Ovary (tissue), 9 donors: ENCODE data around the gene MARS1. TPM values are rescaled to one million over a fixed set of nuclear protein-coding genes. Genes with fewer than 3 reads are reported as not detected.
"Not testable (repeated sequence)": the region's sequence is repeated elsewhere in the genome, so short reads cannot be mapped to it uniquely, and the experiment has no call there.

Experiments
- DNase-seq, 5 donors: peaks; one replicate each; pipeline ENCODE4 v3.0.0-alpha.2; 2019 to 2020
- H3K27ac ChIP-seq, 2 donors: fragments of 200-600 bp; one replicate each; pipeline versions ENCODE4 v1.5.1 to v1.8.0; 2019 to 2022
- H3K27me3 ChIP-seq: fragments of 200-600 bp; one replicate; pipeline ENCODE4 v1.8.0; 2022
- H3K36me3 ChIP-seq: fragments of 200-600 bp; sonication (generic); one replicate; pipeline ENCODE4 v1.5.1; 2019
- H3K4me1 ChIP-seq: one replicate; pipeline ENCODE4 v1.8.1; 2013; ENCODE audit warnings: mild to moderate bottlenecking, moderate library complexity; ENCODE audit not compliant: insufficient read depth
- H3K4me3 ChIP-seq: fragments of 200-600 bp; sonication (generic); one replicate; pipeline ENCODE4 v1.5.1; 2017
- H3K9me3 ChIP-seq, 2 donors: fragments of 200-600 bp in 1 of 2; sonication (generic) in 1 of 2; one replicate each; pipeline versions ENCODE4 v1.5.1 to v1.8.1; 2013 to 2019; ENCODE audit warnings: mild to moderate bottlenecking in 1 of 2, moderate library complexity in 1 of 2
- CTCF ChIP-seq, 3 donors: fragments of 450-650 bp in 2 of 3; fragments of 200-600 bp in 1 of 3; IDR thresholded peaks; one replicate each; pipeline versions ENCODE4 v1.5.1 to v1.8.0; 2016 to 2022; ENCODE audit warnings: antibody characterized with exemption in 3 of 3, mild to moderate bottlenecking in 1 of 3
- EP300 ChIP-seq: sonication (generic); formaldehyde crosslinking; IDR thresholded peaks from one replicate; pipeline ENCODE4 v1.6.1; 2017; ENCODE audit warnings: antibody characterized with exemption
- POLR2A ChIP-seq: fragments of 450-650 bp; IDR thresholded peaks from one replicate; pipeline ENCODE4 v1.6.1; 2017; ENCODE audit warnings: antibody characterized with exemption, mild to moderate bottlenecking, moderate library complexity
- WGBS, 3 donors: extraction: QIAGEN DNeasy Blood & Tissue Kit in 1 of 3; methylation state at CpG; one replicate each; pipeline versions ENCODE4 v1.1.5 to v1.1.7; 2013 to 2017; 5-methylcytosine and 5-hydroxymethylcytosine counted together
- intact Hi-C, 4 donors: fragments of 100-400 bp; cut with DNase I; formaldehyde crosslinking; loops; one replicate each; pipeline versions ENCODE4 v1.11.0 to v1.15.1; 2022 to 2023
- polyA plus RNA-seq, 2 donors: library from polyadenylated mRNA; stranded (reverse); fragments of 200-250 nt in 1 of 2; fragments of 350-450 nt in 1 of 2; fragmentation: Illumina TruSeq in 1 of 2; extraction: RNeasy Lipid Tissue Mini Kit (QIAGEN cat#74804) in 1 of 2; gene quantifications; one replicate each; pipeline ENCODE4 v1.2.3, GENCODE V29; 2013 to 2014
- total RNA-seq, 7 donors: library from RNA; depleted of rRNA in 2 of 7; stranded (reverse); fragments of >200 nt in 2 of 7; fragmentation: NEBNext Ultra II Directional in 3 of 7; extraction: Animal tissue kit (Norgen Biotek cat#: 25700) in 3 of 7; gene quantifications; one replicate each; pipeline versions ENCODE4 v1.1.0 to v1.2.4, GENCODE V29; 2016 to 2023
- donor health status: DM: no; HTN: no; CAD: no; lungs with moderate emphysema.
- donor health status: DM: no; HTN: no; CAD: no.
- donor health status: Bipolar disorder and iron deficiency.
- donor health status: DM: yes; HTN: yes; CAD: no.
- donor health status: DM: no; HTN: no; CAD: no.
- donor health status: DM: yes; HTN: yes; CAD: no.

Gene MARS1
- total and polyA plus RNA-seq, 9 donors: 21.1 to 479 (median 66.4) TPM

- intact Hi-C loops: no loop called here
- no peak for TF ChIP-seq POLR2A
- TF ChIP-seq EP300: no peak
- no peak for TF ChIP-seq CTCF (IDR thresholded peaks at IDR 0.05)
- Histone ChIP-seq H3K27ac (no peak overlapping the region), H3K36me3 (no peaks in the 10 kb centered on the region), H3K9me3 (no peaks in the 10 kb centered on the region), H3K27me3 (no peaks in the 10 kb centered on the region), H3K4me1 (no peaks in the 10 kb centered on the region), H3K4me3 (no peak overlapping the region)
- 39 to 93% (median 46%) methylated on average over 1 of the region's 1 CpG for WGBS, 3 donors
- DNase-seq: no peak
These were observed 45.9 kb upstream of the MARS1 start for GRCh38 chr12:57441846-57442427.

- WGBS, 3 donors: 75 to 81% (median 77%) methylated on average over 6 of the region's 6 CpGs
- intact Hi-C loops, H3K9me3 ChIP-seq, H3K4me3 ChIP-seq, H3K27ac ChIP-seq, DNase-seq, H3K27me3 ChIP-seq, H3K4me1 ChIP-seq, H3K36me3 ChIP-seq: not testable (repeated sequence)
These were observed 43.5 kb upstream of the MARS1 start for GRCh38 chr12:57444337-57444736.

- Histone ChIP-seq H3K27ac (no peak overlapping the region), H3K27me3 (no peaks in the 10 kb centered on the region), H3K36me3 (no peaks in the 10 kb centered on the region), H3K4me1 (no peaks in the 10 kb centered on the region), H3K4me3 (no peak overlapping the region), H3K9me3 (no peaks in the 10 kb centered on the region)
- WGBS, 3 donors: 79 to 84% (median 81%) methylated on average over 5 of the region's 5 CpGs
- intact Hi-C loops: no loop called here
- TF ChIP-seq CTCF (IDR thresholded peaks at IDR 0.05) (no peak), POLR2A (no peak), EP300 (no peak)
- no peak for DNase-seq
These were observed 43.1 kb upstream of the MARS1 start for GRCh38 chr12:57444744-57445143.

GRCh38 chr12:57446292-57446960 lies 41.4 kb upstream of the MARS1 start:
- Histone ChIP-seq H3K27ac (no peak overlapping the region), H3K9me3 (no peaks in the 10 kb centered on the region), H3K4me3 (no peak overlapping the region), H3K36me3 (no peaks in the 10 kb centered on the region), H3K4me1 (no peaks in the 10 kb centered on the region), H3K27me3 (no peaks in the 10 kb centered on the region)
- 90 to 96% (median 94%) methylated on average over 6 of the region's 6 CpGs for WGBS, 3 donors
- no peak for TF ChIP-seq EP300
- no peak for TF ChIP-seq POLR2A
- TF ChIP-seq CTCF (IDR thresholded peaks at IDR 0.05): no peak
- intact Hi-C loops: no loop called here
- DNase-seq: no peak

GRCh38 chr12:57448669-57449068 lies 39.2 kb upstream of the MARS1 start:
- DNase-seq: no peak
- TF ChIP-seq POLR2A (no peak), CTCF (IDR thresholded peaks at IDR 0.05) (no peak), EP300 (no peak)
- Histone ChIP-seq H3K4me3 (no peak overlapping the region), H3K27me3 (no peaks in the 10 kb centered on the region), H3K36me3 (no peaks in the 10 kb centered on the region), H3K4me1 (no peaks in the 10 kb centered on the region), H3K9me3 (no peaks in the 10 kb centered on the region), H3K27ac (no peak overlapping the region)
- WGBS, 3 donors: 84 to 90% (median 88%) methylated on average over 2 of the region's 2 CpGs
- intact Hi-C loops: no loop called here
